ENCODE results near the gene ANKRD63. TPM values are rescaled to one million over a fixed set of nuclear protein-coding genes. Genes with fewer than 3 reads are reported as not detected.

Gene ANKRD63
- total RNA-seq, 1 experiment from 2014 or later, result 0.46 TPM

- Histone ChIP-seq H3K27me3 (ENCODE audit: insufficient read depth, low read length) (peaks cover 23% of the 10 kb centered on the region; the same call in 1 of the 2 replicates), H4K8ac (replicated peaks; ENCODE audit: insufficient read length, low read depth, low read length) (no peak overlapping the region)
Measured at GRCh38 chr15:40286794-40287193, 3.9 kb upstream of the ANKRD63 start.

More at GRCh38 chr15:40286794-40287193, 3.9 kb upstream of the ANKRD63 start:
- Mint-ChIP-seq H3K9me3 (no peaks in the 10 kb centered on the region), H3K36me3 (ENCODE audit: insufficient read depth in 1 of 3, low read depth in 3 of 3) (no peaks in the 10 kb centered on the region; a peak in 1 of 7 replicates), H3K4me1 (peaks cover 33 to 44% of the 10 kb centered on the region in 2 experiments), H3K27ac (no peak overlapping the region), H3K27me3 (ENCODE audit: low read depth) (peaks cover 83% of the 10 kb centered on the region), H3K4me3 (no peak overlapping the region)
- no peaks in the 10 kb centered on the region for H3K9me3 ChIP-seq (ENCODE audit: control insufficient read depth, low read depth, low read length)
- no peak overlapping the region for H2BK15ac ChIP-seq (ENCODE audit: low read depth, low read length)
- no CpG with 5 or more reads among the region's 7 CpGs for WGBS (ENCODE audit: extremely low coverage, insufficient read length, low lambda C conversion rate)
- no peak for TF ChIP-seq CTCF (conservative IDR thresholded peaks at IDR 0.05)
- no peak overlapping the region for H3K4ac ChIP-seq (ENCODE audit: low read depth, low read length)
- no peak overlapping the region for H2BK120ac ChIP-seq (ENCODE audit: low read depth, low read length, poor library complexity, severe bottlenecking)
- no peak overlapping the region for H2AFZ ChIP-seq (ENCODE audit: low read length)
- H2AK5ac ChIP-seq (ENCODE audit: insufficient read length, low read length), result no peak overlapping the region
- DNase-seq, result no peak
- no peak overlapping the region for H3K56ac ChIP-seq (ENCODE audit: insufficient read length, low read depth, low read length)
- no peak overlapping the region for H2BK20ac ChIP-seq (ENCODE audit: low read depth, low read length, poor library complexity, severe bottlenecking)
- no peak overlapping the region for H4K91ac ChIP-seq (ENCODE audit: insufficient read length, low read depth, low read length)
- H3K14ac ChIP-seq (ENCODE audit: insufficient read depth, low read length), result no peak overlapping the region
- H3K27ac ChIP-seq (ENCODE audit: insufficient read length, low read depth, low read length), result no peak overlapping the region
- no peak overlapping the region for H3K23ac ChIP-seq (ENCODE audit: insufficient read length, low read depth, low read length)
- no peak overlapping the region for H2BK12ac ChIP-seq (ENCODE audit: insufficient read length, low read depth, low read length)
- no peak overlapping the region for H3K18ac ChIP-seq (ENCODE audit: insufficient read length, low read depth, low read length)
- H3K23me2 ChIP-seq (ENCODE audit: insufficient read length, low read depth, low read length, poor library complexity, severe bottlenecking), result peaks cover 12% of the 10 kb centered on the region
- H2BK5ac ChIP-seq (ENCODE audit: insufficient read length, low read length), result no peak overlapping the region
- H3K4me1 ChIP-seq (ENCODE audit: insufficient read depth, low read length), result peaks cover 5% of the 10 kb centered on the region
- no peak overlapping the region for H4K5ac ChIP-seq (ENCODE audit: insufficient read length, low read depth, low read length)
- no peak overlapping the region for H3K9ac ChIP-seq (ENCODE audit: extremely low read depth, insufficient read length, low read length)
- H3K79me1 ChIP-seq (ENCODE audit: insufficient read depth, low read depth, low read length, poor library complexity, severe bottlenecking), result no peaks in the 10 kb centered on the region
- no peak overlapping the region for H3T11ph ChIP-seq (ENCODE audit: low read length)
- H3K4me2 ChIP-seq (ENCODE audit: insufficient read depth, insufficient read length, low read length), result no peak overlapping the region
- no peaks in the 10 kb centered on the region for H3K79me2 ChIP-seq (ENCODE audit: insufficient read depth, low read length)
- H4K20me1 ChIP-seq (ENCODE audit: control insufficient read depth, insufficient read depth, insufficient read length), result no peaks in the 10 kb centered on the region
